MCF 10A (cell line): ENCODE measurements around the gene LRRC1. TPM values are rescaled to one million over a fixed set of nuclear protein-coding genes. Genes with fewer than 3 reads are reported as not detected.

ENCODE experiments used
- BruUV-seq: library from RNA; stranded (reverse); fragments of 400-500 nt; replicated peaks from 2 replicates; lab custom pipeline; 2021; lab: Mats Ljungman, UMichigan
- CTCF ChIA-PET: fragments of 300-600 bp; sonication (Branson Sonifier 250); formaldehyde crosslinking; extraction: SDS; loops from one replicate; lab custom pipeline; 2021; ENCODE audit warnings: antibody characterized with exemption, inconsistent platforms; lab: Yijun Ruan, JAX
- POLR2A ChIA-PET: fragments of 300-600, 350-650 bp; sonication (Branson Sonifier 250); formaldehyde crosslinking; extraction: SDS; loops from one replicate; lab custom pipeline; 2020; ENCODE audit warnings: antibody characterized with exemption, inconsistent platforms; lab: Yijun Ruan, JAX
- DNase-seq: peaks from one replicate; pipeline ENCODE4 v3.0.0-alpha.2; 2018; ENCODE audit not compliant: unreplicated experiment
- H3K27ac Mint-ChIP-seq: one replicate; pipeline ENCODE4 v1.8.0; 2022; ENCODE audit warnings: mild to moderate bottlenecking, low read depth, mixed read lengths; ENCODE audit not compliant: unreplicated experiment
- H3K27me3 Mint-ChIP-seq: one replicate; pipeline ENCODE4 v1.8.0; 2022; ENCODE audit warnings: mixed read lengths; ENCODE audit not compliant: insufficient read depth, unreplicated experiment
- H3K36me3 Mint-ChIP-seq: one replicate; pipeline ENCODE4 v1.8.0; 2022; ENCODE audit warnings: mild to moderate bottlenecking, moderate library complexity, mixed read lengths; ENCODE audit not compliant: insufficient read depth, unreplicated experiment
- H3K4me1 Mint-ChIP-seq: one replicate; pipeline ENCODE4 v1.8.0; 2022; ENCODE audit warnings: mixed read lengths; ENCODE audit not compliant: insufficient read depth, unreplicated experiment
- H3K4me3 Mint-ChIP-seq: one replicate; pipeline ENCODE4 v1.8.0; 2022; ENCODE audit warnings: mild to moderate bottlenecking, moderate library complexity, mixed read lengths; ENCODE audit not compliant: unreplicated experiment
- H3K9me3 Mint-ChIP-seq: one replicate; pipeline ENCODE4 v1.8.0; 2022; ENCODE audit warnings: mixed read lengths; ENCODE audit not compliant: unreplicated experiment
- intact Hi-C: fragments of 100-400 bp; cut with micrococcal nuclease; formaldehyde crosslinking; loops from 2 replicates; pipeline ENCODE4 v1.14.1; 2022
- total RNA-seq: library from RNA; stranded (reverse); gene quantifications from 2 replicates; pipeline ENCODE4 v1.2.3, GENCODE V29; 2022
- TF ChIP-seq, protein P1 (sequence below): fragments of 200-600 bp; IDR thresholded peaks from one replicate; pipeline ENCODE4 v1.8.0; 2022; ENCODE audit warnings: antibody characterized with exemption, mild to moderate bottlenecking; ENCODE audit not compliant: unreplicated experiment

Gene LRRC1
- total RNA-seq, 1 experiment from 2014 or later: 18.6 TPM

- Mint-ChIP-seq H3K27ac (no peak overlapping the region), H3K4me1 (peaks cover 31% of the 10 kb centered on the region), H3K36me3 (no peaks in the 10 kb centered on the region), H3K9me3 (no peaks in the 10 kb centered on the region), H3K27me3 (no peaks in the 10 kb centered on the region), H3K4me3 (no peak overlapping the region)
- CTCF ChIA-PET: no interaction called here
- no peak for DNase-seq
- intact Hi-C loops: no loop called here
- TF ChIP-seq, protein P1, sequence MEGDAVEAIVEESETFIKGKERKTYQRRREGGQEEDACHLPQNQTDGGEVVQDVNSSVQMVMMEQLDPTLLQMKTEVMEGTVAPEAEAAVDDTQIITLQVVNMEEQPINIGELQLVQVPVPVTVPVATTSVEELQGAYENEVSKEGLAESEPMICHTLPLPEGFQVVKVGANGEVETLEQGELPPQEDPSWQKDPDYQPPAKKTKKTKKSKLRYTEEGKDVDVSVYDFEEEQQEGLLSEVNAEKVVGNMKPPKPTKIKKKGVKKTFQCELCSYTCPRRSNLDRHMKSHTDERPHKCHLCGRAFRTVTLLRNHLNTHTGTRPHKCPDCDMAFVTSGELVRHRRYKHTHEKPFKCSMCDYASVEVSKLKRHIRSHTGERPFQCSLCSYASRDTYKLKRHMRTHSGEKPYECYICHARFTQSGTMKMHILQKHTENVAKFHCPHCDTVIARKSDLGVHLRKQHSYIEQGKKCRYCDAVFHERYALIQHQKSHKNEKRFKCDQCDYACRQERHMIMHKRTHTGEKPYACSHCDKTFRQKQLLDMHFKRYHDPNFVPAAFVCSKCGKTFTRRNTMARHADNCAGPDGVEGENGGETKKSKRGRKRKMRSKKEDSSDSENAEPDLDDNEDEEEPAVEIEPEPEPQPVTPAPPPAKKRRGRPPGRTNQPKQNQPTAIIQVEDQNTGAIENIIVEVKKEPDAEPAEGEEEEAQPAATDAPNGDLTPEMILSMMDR: no peak
- BruUV-seq: no TSS peak
- POLR2A ChIA-PET: interaction anchor here (1.0 kb wide), 1 partner anchor 106 kb away, joined by 3 read pairs; no protein-coding TSS in a partner anchor
These were observed 63.4 kb downstream of the LRRC1 start for GRCh38 chr6:53858196-53858595.

GRCh38 chr6:53858913-53859312 is 64.1 kb downstream of the LRRC1 start:
- no peaks in the 10 kb centered on the region for H3K36me3 Mint-ChIP-seq
- ChIA-PET POLR2A (interaction anchor here (0.6 kb wide), 1 partner anchor 32 kb away, joined by 3 read pairs; no protein-coding TSS in a partner anchor), CTCF (no interaction called here)
- H3K27ac Mint-ChIP-seq: no peak overlapping the region
- BruUV-seq: no TSS peak
- no peaks in the 10 kb centered on the region for H3K9me3 Mint-ChIP-seq
- no peak for DNase-seq
- TF ChIP-seq, protein P1: no peak
- intact Hi-C loops: no loop called here
- no peaks in the 10 kb centered on the region for H3K27me3 Mint-ChIP-seq
- H3K4me1 Mint-ChIP-seq: peaks cover 38% of the 10 kb centered on the region
- no peak overlapping the region for H3K4me3 Mint-ChIP-seq

- Mint-ChIP-seq H3K27ac (no peak overlapping the region), H3K4me1 (peaks cover 38% of the 10 kb centered on the region), H3K4me3 (no peak overlapping the region), H3K36me3 (no peaks in the 10 kb centered on the region), H3K27me3 (no peaks in the 10 kb centered on the region), H3K9me3 (no peaks in the 10 kb centered on the region)
- CTCF ChIA-PET: interaction anchor here (0.6 kb wide), 1 partner anchor 125 kb away, joined by 5 read pairs; no protein-coding TSS in a partner anchor
- DNase-seq: no peak
- POLR2A ChIA-PET: interaction anchor here (0.8 to 1.3 kb wide), 2 partner anchors 66 to 198 kb away, joined by 3 to 7 read pairs; partner anchors contain the start of gene LRRC1
- BruUV-seq: no TSS peak
- intact Hi-C loops: no loop called here
- TF ChIP-seq, protein P1: no peak
These were observed 65.7 kb downstream of the LRRC1 start for GRCh38 chr6:53860511-53860910.

GRCh38 chr6:53861518-53861917 is 66.7 kb downstream of the LRRC1 start:
- H3K36me3 Mint-ChIP-seq: no peaks in the 10 kb centered on the region
- no peaks in the 10 kb centered on the region for H3K27me3 Mint-ChIP-seq
- DNase-seq: peak; percentile 47
- H3K4me3 Mint-ChIP-seq: no peak overlapping the region
- H3K4me1 Mint-ChIP-seq: peaks cover 38% of the 10 kb centered on the region
- H3K9me3 Mint-ChIP-seq: no peaks in the 10 kb centered on the region
- TF ChIP-seq, protein P1: no peak
- H3K27ac Mint-ChIP-seq: peak overlapping the region; percentile 3
- intact Hi-C loops: no loop called here
- BruUV-seq: no TSS peak
- CTCF ChIA-PET: interaction anchor here (0.7 to 1.0 kb wide), 3 partner anchors 55 to 143 kb away, joined by 3 read pairs; no protein-coding TSS in a partner anchor
- POLR2A ChIA-PET: interaction anchor here (2.3 kb wide), 1 partner anchor 67 kb away, joined by 12 read pairs; the partner anchor contains the start of gene LRRC1
